Breast epithelium (tissue), 3 donors: ENCODE results near the gene FDX1.

Experiments
- CTCF ChIP-seq, 3 donors: fragments of 450-650 bp; IDR thresholded peaks; one replicate each; pipeline ENCODE4 v1.5.1; 2016 to 2017; ENCODE audit warnings: antibody characterized with exemption in 3 of 3, mild to moderate bottlenecking in 3 of 3, moderate library complexity in 3 of 3
- POLR2A ChIP-seq: fragments of 450-650 bp; IDR thresholded peaks from one replicate; pipeline ENCODE4 v1.6.1; 2016; ENCODE audit warnings: antibody characterized with exemption, mild to moderate bottlenecking, moderate library complexity

DNA sequence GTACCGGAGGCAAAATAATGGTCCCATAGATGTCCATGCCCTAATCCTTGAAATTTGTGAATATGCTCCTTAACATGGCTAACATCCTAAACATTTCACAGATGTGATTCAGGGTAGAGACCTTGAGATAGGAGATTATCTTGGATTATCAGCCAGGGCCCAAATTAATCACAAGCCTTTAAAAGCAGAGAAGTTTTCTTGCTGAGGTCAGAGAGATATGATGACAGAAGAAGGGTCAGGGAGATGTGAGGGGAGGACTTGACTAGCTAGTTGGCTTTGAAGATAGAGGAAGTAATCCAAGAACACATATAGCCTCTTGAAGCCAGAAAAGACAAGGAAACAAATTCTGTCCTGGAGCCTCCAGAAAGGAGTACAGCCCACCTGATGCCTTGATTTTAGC lies 19.1 kb upstream of the FDX1 start:
- TF ChIP-seq CTCF (IDR thresholded peaks at IDR 0.05) (no peak), POLR2A (no peak)
